Effector memory CD8-positive, alpha-beta T cell (primary cell): ENCODE measurements around the gene ECM1.

ENCODE experiments used
- ATAC-seq: fragments of 150-1000 bp; cut with Tn5 transposase; replicated peaks from 2 replicates; pipeline ENCODE4 v1.10.0; 2021; ENCODE audit warnings: mild to moderate bottlenecking, moderate library complexity
- DNase-seq, 3 experiments: peaks; one replicate each; pipeline ENCODE4 v3.0.0; 2021
- H3K27ac Mint-ChIP-seq, 2 donors: one replicate each; pipeline ENCODE4 v1.8.0; 2022; ENCODE audit warnings: mild to moderate bottlenecking in 2 of 2, mixed read lengths in 2 of 2, moderate library complexity in 2 of 2
- H3K27me3 Mint-ChIP-seq, 2 donors: one replicate each; pipeline ENCODE4 v1.8.0; 2022; ENCODE audit warnings: mixed read lengths in 2 of 2
- H3K36me3 Mint-ChIP-seq: one replicate; pipeline ENCODE4 v1.8.0; 2022; ENCODE audit warnings: mild to moderate bottlenecking, moderate library complexity, mixed read lengths; ENCODE audit not compliant: insufficient read depth
- H3K4me1 Mint-ChIP-seq, 2 donors: one replicate each; pipeline ENCODE4 v1.8.0; 2022; ENCODE audit warnings: low read depth in 2 of 2, mixed read lengths in 2 of 2
- H3K4me3 Mint-ChIP-seq, 2 donors: one replicate each; pipeline ENCODE4 v1.8.0; 2022; ENCODE audit warnings: mild to moderate bottlenecking in 2 of 2, mixed read lengths in 2 of 2, moderate library complexity in 2 of 2
- H3K9me3 Mint-ChIP-seq, 2 donors: one replicate each; pipeline ENCODE4 v1.8.0; 2022; ENCODE audit warnings: mixed read lengths in 2 of 2

ECM1 gene

GRCh38 chr1:150560576-150561253, 52.8 kb downstream of the ECM1 start:
- ATAC-seq (peak; percentile 39), DNase-seq (peak; percentile 77 to 82 (median 77))
- peak overlapping the region; percentile 86 to 93 for H3K4me3 Mint-ChIP-seq
- peaks cover 43% of the 10 kb centered on the region for H3K36me3 Mint-ChIP-seq
- H3K9me3 Mint-ChIP-seq, result no peaks in the 10 kb centered on the region
- H3K27me3 Mint-ChIP-seq, result no peaks in the 10 kb centered on the region
- H3K27ac Mint-ChIP-seq, result peak overlapping the region; percentile 98 to 99
- H3K4me1 Mint-ChIP-seq, result peaks cover 43 to 53% of the 10 kb centered on the region in 2 donors

GRCh38 chr1:150561254-150561973, 53.5 kb downstream of the ECM1 start:
- Mint-ChIP-seq H3K4me3 (peak overlapping the region; percentile 86 to 93), H3K4me1 (peaks cover 49 to 59% of the 10 kb centered on the region in 2 donors), H3K36me3 (peaks cover 50% of the 10 kb centered on the region), H3K27me3 (no peaks in the 10 kb centered on the region), H3K9me3 (no peaks in the 10 kb centered on the region), H3K27ac (peak overlapping the region; percentile 98 to 99)
- ATAC-seq (peak; percentile 35), DNase-seq (peak in 1 of 3 experiments; percentile 60)

GRCh38 chr1:150561974-150562445, 54.1 kb downstream of the ECM1 start:
- peak; percentile 57 to 60 (median 57) for DNase-seq
- H3K4me1 Mint-ChIP-seq, result peaks cover 55 to 62% of the 10 kb centered on the region in 2 donors
- peaks cover 52% of the 10 kb centered on the region for H3K36me3 Mint-ChIP-seq
- no peaks in the 10 kb centered on the region for H3K27me3 Mint-ChIP-seq
- peak overlapping the region; percentile 86 to 93 for H3K4me3 Mint-ChIP-seq
- H3K27ac Mint-ChIP-seq, result peak overlapping the region; percentile 98 to 99
- ATAC-seq, result peak; percentile 39
- no peaks in the 10 kb centered on the region for H3K9me3 Mint-ChIP-seq

- H3K27me3 Mint-ChIP-seq, result no peaks in the 10 kb centered on the region
- peak; percentile 46 to 57 (median 48) for DNase-seq
- H3K27ac Mint-ChIP-seq, result peak overlapping the region; percentile 98 to 99
- peak overlapping the region; percentile 86 to 93 for H3K4me3 Mint-ChIP-seq
- peaks cover 62 to 69% of the 10 kb centered on the region in 2 donors for H3K4me1 Mint-ChIP-seq
- H3K36me3 Mint-ChIP-seq, result peaks cover 59% of the 10 kb centered on the region
- H3K9me3 Mint-ChIP-seq, result no peaks in the 10 kb centered on the region
- peak; percentile 28 for ATAC-seq
Observed at GRCh38 chr1:150562446-150563339, 54.8 kb downstream of the ECM1 start.
